ENCODE measurements around the gene KDM3A.

GRCh38 chr2:86454238-86454637, 13.1 kb downstream of the KDM3A start:
- TF ChIP-seq CTCF (IDR thresholded peaks at IDR 0.05) (no peak), ZFX (IDR thresholded peaks at IDR 0.05; ENCODE audit: borderline replicate concordance) (no peak)
